GM21529 (cell line): Measurements from ENCODE around the gene ZNF771.

Source experiments
- ATAC-seq: cut with Tn5 transposase; IDR thresholded peaks from one replicate; pipeline ENCODE4 v1.9.1; 2021; ENCODE audit not compliant: unreplicated experiment

ZNF771 gene

DNA sequence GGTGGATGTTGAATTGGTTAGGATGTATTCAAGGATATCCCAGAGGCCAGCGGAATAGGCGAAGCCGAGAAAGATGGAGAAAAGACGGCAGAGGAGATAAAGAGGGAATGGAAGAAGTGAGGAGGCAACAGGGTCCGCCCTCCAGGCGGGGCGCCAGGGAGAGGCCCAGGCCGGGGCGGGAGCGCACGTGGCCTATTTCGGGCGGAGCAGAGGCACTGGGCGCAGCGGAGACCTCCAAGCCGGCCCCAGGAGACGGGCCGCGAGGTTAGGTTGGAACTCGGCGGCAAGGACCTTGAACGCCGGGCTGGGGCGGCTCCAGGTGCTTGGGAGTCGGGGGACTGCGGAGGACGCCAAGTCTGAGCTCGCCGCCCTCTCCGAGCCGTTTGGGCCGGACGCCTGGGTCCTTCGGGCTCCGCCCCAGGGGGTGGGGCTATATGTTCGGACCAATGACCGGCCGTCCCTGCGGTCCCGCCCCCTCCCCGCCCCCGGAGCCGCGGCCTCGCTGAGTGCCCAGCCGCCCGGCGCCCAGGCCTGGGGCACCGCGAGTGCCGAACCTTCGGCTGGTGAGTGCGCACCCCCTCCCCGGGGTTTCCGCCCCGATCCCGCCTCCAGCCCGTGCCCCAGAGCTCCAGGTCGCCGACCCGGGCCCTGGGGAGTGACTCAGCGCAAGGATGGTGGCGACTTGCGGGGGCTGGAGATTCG, at the start of gene ZNF771:
ZNF771 (plus strand) TSS at position 505 of the 702 bp plus-strand sequence. CDS start 448 bp downstream, outside the sequence.
- peak; percentile 77 for ATAC-seq

DNA sequence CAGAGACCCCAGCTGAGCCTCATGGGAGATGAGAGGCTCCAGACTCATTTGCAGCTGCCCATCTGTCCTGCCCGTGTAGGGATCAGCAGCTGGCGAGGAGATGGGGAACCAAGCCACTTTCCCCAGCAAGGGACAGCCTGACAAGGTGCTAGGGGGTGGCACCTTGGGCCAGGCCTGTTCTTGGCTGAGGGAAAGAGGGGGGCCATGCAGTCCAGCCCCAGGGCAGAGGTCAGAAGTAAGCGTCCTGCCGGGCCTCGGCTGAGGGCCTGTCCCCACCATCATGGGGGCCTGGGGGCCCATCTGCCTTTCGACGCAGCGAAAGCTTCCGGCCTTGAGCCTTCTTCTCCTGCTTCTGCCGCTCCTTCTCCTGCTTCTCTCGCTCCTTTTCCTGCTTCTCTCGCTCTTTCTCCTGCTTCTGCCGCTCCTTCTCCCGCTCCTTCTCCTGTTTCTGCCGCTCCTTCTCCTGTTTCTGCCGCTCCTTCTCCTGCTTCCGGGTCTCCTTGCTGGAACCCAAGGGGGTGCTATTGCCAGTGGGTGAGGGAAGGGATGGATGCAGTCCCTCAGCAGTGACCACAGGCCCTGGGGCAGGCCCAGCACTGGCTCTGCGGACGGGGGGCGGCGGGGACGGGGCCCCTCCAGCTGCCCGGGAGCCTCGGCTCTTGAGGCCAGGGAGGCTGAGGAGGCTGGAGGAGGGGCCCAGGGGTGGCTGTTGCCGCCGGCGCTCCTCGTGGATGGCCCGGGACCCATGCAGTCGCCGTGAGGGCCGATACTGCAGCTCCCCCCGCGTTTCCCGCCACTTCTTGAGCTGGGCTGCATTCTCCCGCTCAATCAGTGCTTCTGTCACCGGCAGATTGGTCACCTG, 49.5 kb upstream of the ZNF771 start:
- ATAC-seq = no peak

DNA sequence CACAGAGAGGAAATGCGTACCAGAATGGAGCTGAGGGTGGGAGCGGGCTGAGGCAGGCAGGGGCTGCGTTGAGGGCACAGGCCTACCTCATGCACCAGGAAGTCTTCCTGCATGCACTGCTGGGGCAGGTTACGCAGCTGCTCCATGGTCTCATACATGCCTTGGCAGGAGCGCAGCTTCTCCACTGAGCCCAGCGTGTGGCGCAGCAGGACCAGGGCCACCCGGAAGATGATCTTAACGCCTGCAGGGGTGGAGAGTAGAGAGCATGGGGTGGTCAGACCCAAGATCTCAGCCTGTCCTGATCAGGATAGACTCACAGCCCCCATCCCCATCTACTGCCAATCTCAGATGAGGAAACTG, 48.8 kb upstream of the ZNF771 start:
- ATAC-seq = no peak

DNA sequence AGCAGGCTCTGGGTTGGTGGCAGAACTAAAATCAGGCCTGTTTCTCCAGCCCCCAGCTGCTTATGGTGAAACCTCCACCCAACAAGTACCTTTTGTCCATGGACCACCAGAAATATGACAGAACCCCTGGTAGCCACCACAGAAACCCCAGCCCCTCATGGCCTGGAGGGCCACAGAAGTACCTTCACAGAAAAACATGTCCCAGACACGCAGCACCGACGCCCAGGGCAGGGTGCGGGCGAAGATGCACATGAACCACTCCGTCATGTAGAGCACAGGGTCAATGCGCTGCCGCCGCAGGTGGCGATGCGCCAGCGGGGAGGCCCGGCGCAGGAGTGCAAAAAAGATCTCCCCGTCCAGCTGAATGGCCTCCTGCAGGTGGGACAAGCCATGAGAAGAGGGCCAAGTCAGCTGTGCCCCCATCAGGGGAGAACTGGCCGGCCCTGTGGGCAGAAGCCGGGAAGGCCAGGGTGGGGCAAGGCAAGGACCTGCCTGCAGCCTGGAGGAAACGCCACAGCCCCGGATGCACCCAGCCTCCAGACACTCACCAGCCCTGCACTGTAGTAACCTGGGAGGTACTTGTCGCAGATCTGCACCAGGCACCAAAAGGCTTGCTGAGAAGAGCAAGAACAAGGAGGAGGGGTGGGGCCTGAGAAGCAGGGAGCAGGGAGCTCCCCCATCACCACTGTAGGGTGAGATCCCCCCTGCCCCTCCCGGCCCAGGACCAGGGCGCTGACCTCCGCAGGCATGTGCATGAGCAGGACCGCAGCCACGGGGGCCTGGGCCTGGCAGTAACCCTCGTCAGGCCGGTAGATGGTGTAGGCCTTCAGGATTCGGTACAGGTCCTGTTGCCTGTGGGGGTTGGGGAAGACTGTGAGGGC, 48.2 kb upstream of the ZNF771 start:
- no peak for ATAC-seq

DNA sequence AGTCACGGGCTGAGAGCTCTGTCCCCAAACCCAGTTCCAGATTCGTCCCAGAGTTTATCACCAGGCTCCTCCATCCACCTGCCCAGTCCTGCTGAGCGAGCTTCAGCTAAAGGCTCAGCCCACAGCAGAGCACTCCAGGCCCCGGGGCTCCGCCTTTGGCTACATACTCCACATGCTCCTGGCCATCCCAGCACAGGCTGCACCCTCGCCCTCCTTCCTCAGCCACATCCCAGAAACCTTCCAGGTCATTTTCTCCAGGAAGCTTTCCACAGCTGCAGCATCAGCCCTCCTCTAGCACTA, 47.6 kb upstream of the ZNF771 start:
- ATAC-seq = no peak

DNA sequence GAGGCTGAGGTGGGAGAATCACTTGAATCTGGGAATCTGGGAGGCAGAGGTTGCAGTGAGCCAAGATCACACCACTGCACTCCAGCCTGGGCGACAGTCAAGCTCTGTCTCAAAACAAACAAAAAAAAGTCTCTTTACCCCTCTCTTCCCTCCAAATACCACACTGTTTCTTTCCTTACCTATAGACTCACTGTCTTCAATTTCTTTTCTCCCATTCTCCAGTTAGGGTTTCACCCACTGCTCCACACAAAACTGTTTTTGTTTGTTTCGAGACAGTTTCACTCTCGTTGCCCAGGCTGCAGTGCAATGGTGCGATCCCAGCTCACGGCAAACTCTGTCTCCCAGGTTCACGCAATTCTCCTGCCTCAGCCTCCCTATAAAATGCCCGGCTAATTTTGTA, 46.2 kb upstream of the ZNF771 start:
- ATAC-seq = no peak

DNA sequence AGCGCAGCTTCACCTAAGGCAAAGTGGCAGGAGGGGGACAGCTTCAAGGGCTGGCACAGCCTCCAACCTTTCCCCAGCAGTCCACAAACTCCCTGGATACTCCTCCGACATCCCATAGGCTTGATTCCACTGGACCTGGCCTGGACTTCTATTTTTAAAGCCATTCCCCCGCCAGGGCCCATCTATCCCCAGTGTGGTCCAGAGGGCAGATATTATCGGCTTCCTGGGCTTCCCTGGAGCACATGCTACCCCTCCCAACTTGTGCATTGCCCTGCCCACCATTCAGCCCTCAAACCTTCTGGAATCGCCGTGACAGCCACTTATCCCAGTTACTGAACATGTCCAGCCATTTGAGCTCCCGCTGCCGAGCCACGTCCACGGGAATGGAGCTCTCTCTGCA, 42.2 kb upstream of the ZNF771 start:
- ATAC-seq = no peak

DNA sequence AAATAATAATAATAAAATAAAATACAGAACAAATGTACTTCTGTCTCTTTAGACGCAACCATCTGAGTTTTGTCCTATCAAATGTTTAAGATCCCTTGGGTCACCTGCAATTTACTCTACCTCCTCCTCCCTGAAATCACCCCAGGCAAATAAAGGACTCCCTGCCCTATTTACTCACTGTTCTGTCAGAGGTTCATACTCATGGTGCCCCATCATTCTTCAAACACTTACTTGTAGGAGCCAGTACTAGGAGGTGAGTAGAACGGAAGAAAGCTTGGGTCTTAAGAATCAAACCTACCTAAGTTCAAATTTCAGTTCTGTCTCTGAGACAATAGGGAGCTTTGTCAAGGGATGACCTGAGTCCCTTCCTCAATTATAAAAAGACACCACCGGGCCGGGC, 40.9 kb upstream of the ZNF771 start:
- ATAC-seq = no peak

DNA sequence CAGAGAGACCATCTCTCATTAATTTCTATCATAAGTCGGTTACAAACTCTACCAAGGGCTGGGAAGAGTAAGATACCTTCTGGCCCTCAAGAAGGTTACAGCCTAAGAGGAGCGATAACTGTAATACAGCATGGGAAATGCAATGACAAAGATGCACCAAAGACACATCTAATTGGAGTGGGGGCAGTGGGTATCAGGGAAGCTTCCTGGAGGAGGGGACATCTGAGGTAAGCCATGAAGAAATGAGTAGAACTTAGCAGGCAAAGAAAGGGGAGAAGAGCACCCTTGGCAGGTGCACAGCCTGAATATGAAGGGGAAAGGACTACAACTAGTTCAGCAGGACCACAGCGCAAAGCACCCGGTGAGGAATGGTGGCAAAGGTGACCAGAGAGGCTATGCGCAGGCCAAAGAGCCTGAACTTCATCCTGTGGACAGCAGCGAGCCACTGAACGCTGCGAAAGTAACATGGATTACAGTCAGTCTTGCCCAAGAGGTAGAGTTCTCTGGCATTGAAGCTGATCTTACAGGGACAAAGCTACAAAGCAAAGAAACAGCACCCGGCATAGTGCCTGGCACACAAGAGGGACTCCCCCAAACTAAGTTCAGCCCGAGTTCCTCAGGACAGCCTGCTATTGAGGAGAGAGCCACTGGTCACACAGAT, 39.9 kb upstream of the ZNF771 start:
- ATAC-seq = no peak

DNA sequence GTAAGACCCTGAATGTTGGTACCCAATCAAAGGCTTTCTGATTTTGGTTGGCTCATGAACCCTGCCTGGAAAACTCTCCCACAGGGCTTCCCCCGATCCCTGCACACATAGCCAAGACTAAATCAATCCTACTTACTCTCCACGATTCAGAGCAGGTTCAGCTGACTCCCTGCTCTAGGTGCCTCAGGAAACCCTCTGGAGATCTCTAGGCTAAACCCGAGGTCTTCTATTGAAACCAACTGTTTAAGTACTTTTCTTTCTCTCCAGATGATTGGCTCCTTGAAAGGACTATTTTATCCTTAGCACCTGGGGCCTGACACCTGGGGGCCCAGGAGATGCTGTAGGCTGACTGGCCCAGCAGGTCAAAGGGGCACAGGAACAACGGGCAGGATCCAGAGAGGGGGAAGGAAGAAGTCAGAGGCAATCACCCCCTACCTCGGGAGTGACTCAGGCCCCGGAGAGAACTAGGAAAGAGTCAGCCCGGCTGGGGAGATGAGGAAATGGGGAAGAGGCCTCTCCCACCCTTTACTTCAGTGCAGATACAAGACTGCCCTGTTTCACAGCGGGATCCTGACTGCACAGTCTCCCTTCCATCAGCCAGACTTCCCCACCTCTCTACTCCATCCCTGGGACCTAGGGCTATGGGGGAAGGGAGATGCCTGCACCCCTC, 39.1 kb upstream of the ZNF771 start:
- no peak for ATAC-seq

DNA sequence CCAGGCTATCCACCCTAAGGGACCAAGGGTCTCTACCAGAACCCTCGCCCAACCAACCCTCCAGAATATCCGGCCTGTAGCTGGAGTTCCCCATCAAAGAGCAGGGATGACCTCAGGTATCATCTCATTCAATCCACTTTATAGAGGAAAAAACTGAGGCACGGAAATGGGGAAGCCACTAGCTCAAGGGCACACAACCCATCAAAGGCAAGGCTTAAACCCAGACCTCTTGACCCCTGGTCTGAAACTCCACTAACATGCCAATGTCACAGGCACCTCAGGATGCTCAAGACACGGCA, 38.7 kb upstream of the ZNF771 start:
- no peak for ATAC-seq

DNA sequence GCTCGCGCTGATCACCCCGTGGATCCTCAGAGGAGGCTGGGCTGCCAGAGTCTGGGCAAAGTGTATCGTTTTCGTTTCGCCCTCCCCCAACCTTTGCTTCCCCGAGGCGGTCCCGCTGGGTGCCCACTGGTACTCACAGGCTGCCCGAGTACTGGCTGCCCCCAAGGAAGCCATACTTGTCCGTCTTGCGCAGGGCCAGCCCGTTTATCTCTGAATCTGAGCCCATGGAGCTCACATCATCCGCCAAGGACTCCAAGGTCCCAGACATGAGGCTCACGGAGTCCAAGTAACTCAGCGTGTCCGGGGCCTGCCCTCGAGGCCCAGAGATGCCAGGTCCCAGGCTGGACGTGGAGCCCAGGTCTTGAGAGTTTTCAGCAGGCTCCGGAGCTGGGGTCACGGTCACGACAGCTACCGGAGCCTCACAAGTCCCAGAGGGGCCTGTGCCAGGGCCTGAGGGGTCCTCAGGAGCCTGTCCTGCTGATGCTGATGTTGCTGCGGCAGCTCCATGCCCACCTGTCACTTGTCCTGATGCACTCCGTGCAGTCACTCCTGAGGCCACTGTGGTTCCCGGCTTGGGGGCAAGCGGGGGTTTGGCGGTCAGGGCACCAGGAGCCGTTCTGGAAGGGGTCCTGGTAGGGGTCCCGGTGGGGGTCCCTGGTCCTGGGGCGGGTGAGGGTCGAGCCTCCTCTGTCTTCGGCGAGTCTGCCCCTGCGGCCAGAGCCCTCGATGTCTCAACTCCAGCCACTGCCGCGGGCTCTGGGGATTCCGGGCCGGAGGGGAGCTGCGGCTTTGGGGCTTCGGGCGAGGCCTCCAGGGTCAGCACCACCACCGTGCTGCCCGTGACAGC, 38.1 kb upstream of the ZNF771 start:
- no peak for ATAC-seq

DNA sequence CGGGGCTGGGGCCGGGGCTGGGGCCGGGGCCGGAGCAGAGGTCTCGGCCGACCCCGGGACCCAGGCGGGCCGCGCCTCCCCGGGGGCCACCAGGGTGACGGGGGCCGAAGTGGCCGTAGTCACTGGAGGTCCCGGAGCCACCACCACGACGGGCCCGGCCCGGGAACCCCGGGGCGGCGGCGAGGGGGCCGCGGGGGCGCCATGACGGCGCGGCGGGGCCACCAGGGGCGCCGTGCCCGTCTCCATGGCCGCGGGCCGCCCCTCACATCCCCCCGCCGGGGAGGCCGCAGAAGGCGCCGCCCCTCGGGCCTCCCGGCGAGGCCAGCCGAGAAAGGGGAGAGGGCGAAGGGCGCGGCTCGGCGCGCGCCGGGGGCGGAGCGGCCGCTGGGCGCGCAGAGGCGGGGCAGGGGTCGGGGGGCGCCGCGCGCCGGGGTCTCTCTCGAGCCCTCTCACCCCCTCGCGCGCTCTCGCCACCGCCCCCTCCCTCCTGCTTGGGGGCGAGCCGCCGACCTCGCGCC, 37.4 kb upstream of the ZNF771 start:
- ATAC-seq = peak; percentile 6

DNA sequence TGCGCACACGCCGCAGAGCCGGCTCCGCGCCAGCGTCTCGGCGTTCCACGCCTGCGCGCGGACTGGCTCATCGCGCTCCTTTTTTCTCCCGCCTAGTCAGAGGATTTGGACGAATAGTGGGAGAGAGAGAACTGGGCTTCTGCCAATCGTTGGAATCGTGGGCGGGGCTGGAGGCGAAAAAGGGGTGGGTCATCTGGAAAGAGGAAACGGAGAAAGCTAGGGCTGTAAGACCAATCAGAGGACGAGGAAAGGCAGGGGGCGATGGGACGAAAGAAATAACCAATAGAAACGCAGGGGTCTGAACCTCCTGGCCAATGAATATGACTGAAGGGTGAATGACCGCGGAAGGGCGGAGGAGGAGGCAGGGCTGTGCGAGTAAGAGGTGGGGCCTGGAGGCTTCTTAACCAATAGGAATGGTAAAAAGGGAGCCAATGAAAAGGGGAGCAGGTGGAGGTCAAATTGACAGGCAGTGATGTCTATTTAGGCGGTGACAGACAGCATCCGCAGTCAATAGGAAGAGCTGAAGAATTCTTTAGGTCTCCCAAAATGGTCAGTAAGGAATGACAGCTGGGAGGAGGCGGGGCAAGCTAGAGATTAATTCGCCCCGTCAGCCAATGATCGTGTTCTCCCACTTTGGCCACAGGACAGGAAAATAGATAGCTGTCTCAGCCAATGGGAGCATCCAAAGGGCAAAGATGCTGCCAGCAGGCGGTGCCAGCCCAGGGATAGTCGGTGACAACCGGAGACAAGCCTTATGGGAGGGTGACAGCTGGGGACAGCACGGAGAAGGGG, 36.8 kb upstream of the ZNF771 start, which contains the start of gene TBC1D10B:
TBC1D10B (minus strand) TSS at position 39 of the 792 bp plus-strand sequence. CDS start 311 bp downstream, outside the sequence.
- ATAC-seq = peak; percentile 75

DNA sequence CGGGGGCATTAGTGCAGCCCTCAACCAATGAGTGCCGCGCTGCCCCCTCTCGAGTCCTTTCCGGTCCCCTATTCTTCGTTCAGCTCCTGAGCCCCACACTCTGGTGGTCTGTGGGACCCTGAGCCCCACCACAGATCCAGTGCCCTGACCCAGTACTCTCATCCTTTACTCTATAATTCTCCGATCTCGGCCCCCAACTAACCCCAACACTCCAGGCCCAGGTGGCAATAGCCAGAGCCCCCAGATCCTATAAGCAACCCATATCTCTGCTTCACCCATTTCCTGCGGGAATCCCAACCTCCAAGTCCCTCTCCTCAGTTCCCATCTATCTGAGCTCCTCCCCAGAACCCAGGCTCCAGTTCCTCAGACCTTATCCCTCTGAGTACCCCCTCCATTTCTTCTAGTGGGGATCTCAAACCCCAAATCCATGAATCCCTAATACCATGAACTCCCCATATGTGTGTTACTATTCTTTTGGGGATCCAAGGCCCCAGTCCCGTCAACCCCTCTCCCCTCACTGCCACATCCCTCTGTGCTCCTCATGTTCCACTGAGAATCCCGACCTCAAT, 36.1 kb upstream of the ZNF771 start:
- ATAC-seq = no peak

DNA sequence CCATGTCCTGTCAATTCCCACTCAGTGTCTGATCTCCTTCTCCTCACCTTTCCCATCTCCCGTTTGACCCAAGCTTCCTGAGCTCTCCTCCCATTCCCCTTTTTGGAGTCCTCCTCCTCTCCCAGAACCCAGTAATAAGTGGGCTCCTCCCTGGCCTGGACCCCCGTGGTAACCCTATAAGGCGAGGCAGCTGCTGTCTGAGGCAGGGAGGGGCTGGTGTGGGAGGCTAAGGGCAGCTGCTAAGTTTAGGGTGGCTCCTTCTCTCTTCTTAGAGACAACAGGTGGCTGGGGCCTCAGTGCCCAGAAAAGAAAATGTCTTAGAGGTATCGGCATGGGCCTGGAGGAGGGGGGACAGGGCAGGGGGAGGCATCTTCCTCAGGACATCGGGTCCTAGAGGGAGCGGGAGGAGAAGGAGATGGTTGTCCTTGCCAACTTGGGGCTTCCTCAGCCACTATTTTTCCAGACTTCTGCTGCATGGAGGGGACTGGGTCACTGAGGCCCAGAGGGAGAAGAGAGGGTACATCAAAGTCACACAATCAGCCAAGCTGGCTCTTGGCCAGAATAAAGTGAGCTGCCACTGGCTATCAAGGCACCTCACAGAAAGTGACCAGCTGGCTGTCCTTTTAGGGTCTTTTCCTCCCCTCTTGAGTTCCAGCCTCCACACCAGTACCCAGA, 35.2 kb upstream of the ZNF771 start:
- ATAC-seq = no peak

DNA sequence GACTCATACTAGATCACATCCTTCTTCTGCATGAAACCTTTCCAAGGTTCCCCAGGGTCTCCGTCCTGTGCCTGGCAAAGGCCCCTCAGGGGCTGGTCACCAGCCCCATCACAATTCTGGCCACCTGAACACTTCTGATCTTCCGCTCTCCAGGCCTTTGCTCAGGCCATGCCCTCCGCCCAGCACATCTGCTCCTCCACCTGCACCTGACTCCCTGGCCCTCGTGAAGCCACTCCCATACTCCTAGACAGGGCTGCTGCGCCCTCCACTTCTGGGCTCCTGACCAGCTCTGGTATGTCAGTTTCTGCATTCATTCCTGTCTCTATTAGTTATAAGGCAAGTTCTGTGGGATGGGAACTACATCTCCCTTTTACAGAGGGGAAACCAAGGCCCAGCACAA, 34.7 kb upstream of the ZNF771 start:
- no peak for ATAC-seq

DNA sequence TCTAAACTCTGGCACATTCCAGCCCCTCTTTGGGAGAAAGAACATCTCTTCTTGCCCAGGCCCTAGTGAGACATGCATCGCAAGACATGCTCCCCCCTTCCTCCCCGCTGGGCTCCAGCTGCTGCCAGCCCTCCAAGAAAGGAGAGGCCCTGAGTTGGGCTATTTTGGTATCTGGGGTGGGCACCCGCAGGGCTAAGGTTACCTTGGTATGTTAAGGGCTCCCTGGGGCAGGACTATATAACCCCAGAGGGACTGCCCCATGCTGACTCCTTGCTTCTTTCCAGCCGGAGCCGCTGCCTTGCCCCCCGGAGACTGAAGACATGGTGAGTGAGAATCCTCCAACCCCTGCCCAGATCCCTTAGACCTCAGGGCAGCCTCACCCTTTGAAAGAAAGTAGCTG, 32.9 kb upstream of the ZNF771 start, which contains the start of gene MYL11:
MYL11 (plus strand) TSS at position 265 of the 400 bp plus-strand sequence; CDS start at position 321, 56 bp downstream.
- ATAC-seq = no peak
